ENCODE data around the gene NPR1.

DNA sequence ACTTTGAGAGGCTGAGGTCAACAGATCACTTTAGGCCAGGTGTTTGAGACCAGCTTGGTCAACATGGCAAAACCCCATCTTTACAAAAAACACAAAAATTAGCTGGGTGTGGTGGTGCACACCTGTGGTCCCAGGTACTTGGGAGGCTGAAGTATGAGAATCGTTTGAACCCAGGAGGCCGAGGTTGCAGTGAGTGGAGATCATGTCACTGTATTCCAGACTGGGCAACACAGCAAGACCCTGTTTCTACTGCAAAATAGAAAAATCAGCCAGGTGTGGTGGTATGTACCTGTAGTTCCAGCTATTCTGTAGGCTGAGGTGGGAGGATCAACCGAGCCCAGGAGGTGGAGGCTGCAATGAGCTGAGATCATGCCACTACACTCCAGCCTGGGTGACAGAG lies 45.2 kb downstream of the NPR1 start:
- TF ChIP-seq, protein P1, sequence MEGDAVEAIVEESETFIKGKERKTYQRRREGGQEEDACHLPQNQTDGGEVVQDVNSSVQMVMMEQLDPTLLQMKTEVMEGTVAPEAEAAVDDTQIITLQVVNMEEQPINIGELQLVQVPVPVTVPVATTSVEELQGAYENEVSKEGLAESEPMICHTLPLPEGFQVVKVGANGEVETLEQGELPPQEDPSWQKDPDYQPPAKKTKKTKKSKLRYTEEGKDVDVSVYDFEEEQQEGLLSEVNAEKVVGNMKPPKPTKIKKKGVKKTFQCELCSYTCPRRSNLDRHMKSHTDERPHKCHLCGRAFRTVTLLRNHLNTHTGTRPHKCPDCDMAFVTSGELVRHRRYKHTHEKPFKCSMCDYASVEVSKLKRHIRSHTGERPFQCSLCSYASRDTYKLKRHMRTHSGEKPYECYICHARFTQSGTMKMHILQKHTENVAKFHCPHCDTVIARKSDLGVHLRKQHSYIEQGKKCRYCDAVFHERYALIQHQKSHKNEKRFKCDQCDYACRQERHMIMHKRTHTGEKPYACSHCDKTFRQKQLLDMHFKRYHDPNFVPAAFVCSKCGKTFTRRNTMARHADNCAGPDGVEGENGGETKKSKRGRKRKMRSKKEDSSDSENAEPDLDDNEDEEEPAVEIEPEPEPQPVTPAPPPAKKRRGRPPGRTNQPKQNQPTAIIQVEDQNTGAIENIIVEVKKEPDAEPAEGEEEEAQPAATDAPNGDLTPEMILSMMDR (conservative IDR thresholded peaks at IDR 0.05; ENCODE audit: low read length): no peak
- TF ChIP-seq EZH2phosphoT487 (IDR thresholded peaks at IDR 0.05; ENCODE audit: borderline replicate concordance): no peak

Measured in Loucy (cell line).